HCT116 (cell line): Measurements from ENCODE around the gene SLC36A2. TPM values are rescaled to one million over a fixed set of nuclear protein-coding genes. Genes with fewer than 3 reads are reported as not detected.
"Not testable (repeated sequence)": the region's sequence is repeated elsewhere in the genome, so short reads cannot be mapped to it uniquely, and the experiment has no call there.

Experiments
- ATAC-seq: fragments of 200-7000 bp; cut with Tn5 transposase; 2 replicates; pipeline ENCODE4 v1.9.1; 2020; ENCODE audit warnings: mild to moderate bottlenecking, moderate library complexity
- BruUV-seq: library from RNA; stranded (reverse); fragments of 400-500 nt; replicated peaks from 2 replicates; lab custom pipeline; 2021; lab: Mats Ljungman, UMichigan
- CTCF ChIA-PET: fragments of 300-600 bp; sonication (Branson Sonifier 250); formaldehyde crosslinking; loops from one replicate; lab custom pipeline; 2021; ENCODE audit warnings: antibody characterized with exemption; lab: Charles Lee
- POLR2A ChIA-PET: fragments of 300-600, 350-600 bp; sonication (Branson Sonifier 250); formaldehyde crosslinking; loops from one replicate; lab custom pipeline; 2021; ENCODE audit warnings: antibody characterized with exemption; lab: Charles Lee
- RAD21 ChIA-PET, 2 experiments: fragments of 300-600 bp; sonication (Branson Sonifier 250); formaldehyde crosslinking; loops; one replicate each; lab custom pipeline; 2023; ENCODE audit warnings: low total read pairs in 2 of 2; ENCODE audit not compliant: uncharacterized antibody in 2 of 2, unreplicated experiment in 2 of 2, low non-redundant PET in 1 of 2; lab: Charles Lee
- DNase-seq: peaks from one replicate; pipeline ENCODE4 v3.0.0-alpha.2; 2010; ENCODE audit warnings: low read depth, low spot score
- H2AFZ ChIP-seq: fragments of 200-600 bp; shearing (Covaris generic), sonication (generic); 2 replicates; pipeline ENCODE4 v1.6.1; 2017; ENCODE audit warnings: low read depth, mixed run types, mixed read lengths, antibody characterized with exemption, low read length; ENCODE audit not compliant: poor library complexity, severe bottlenecking
- H3K27ac ChIP-seq: 2 replicates; pipeline ENCODE4 v1.5.1; 2012; ENCODE audit warnings: low read depth, low read length
- H3K27me3 ChIP-seq: fragments of 200-600 bp; sonication (generic); 2 replicates; pipeline ENCODE4 v1.6.1; 2016; ENCODE audit warnings: mixed run types, low read length, mixed read lengths; ENCODE audit not compliant: insufficient read depth
- H3K36me3 ChIP-seq, 2 experiments: fragments of 200-500 bp in 1 of 2; fragments of 200-600 bp in 1 of 2; sonication (Bioruptor generic) in 1 of 2; sonication (generic) in 1 of 2; 2 replicates each; pipeline versions ENCODE4 v1.5.1 to v1.6.1; 2014 to 2016; ENCODE audit warnings: low read length in 2 of 2, inconsistent platforms in 1 of 2, mixed read lengths in 1 of 2, mixed run types in 1 of 2; ENCODE audit not compliant: insufficient read depth in 2 of 2, control insufficient read depth in 1 of 2
- H3K4me1 ChIP-seq, 2 experiments: fragments of 200-600 bp in 1 of 2; sonication (generic) in 1 of 2; 2 replicates each; pipeline versions ENCODE4 v1.5.1 to v1.6.1; 2012 to 2017; ENCODE audit warnings: low read length in 2 of 2, inconsistent platforms in 1 of 2, mild to moderate bottlenecking in 1 of 2, mixed read lengths in 1 of 2, mixed run types in 1 of 2, moderate library complexity in 1 of 2; ENCODE audit not compliant: insufficient read depth in 2 of 2, control insufficient read depth in 1 of 2
- H3K4me2 ChIP-seq: fragments of 200-600 bp; sonication (generic); 2 replicates; pipeline ENCODE4 v1.6.1; 2017; ENCODE audit warnings: mixed run types, low read length, mixed read lengths
- H3K4me3 ChIP-seq, 2 experiments: fragments of 200-600 bp in 1 of 2; sonication (generic) in 1 of 2; replicated peaks in 1 of 2; 2 replicates each; pipeline ENCODE4 v1.5.1; 2011 to 2016; ENCODE audit warnings: low read length in 2 of 2, control low read depth in 1 of 2, low read depth in 1 of 2, mild to moderate bottlenecking in 1 of 2, mixed read lengths in 1 of 2, mixed run types in 1 of 2
- H3K79me2 ChIP-seq: fragments of 200-600 bp; sonication (generic); 2 replicates; pipeline ENCODE4 v1.6.1; 2017; ENCODE audit warnings: mild to moderate bottlenecking, mixed run types, low read length, moderate library complexity, mixed read lengths; ENCODE audit not compliant: insufficient read depth
- H3K9ac ChIP-seq: fragments of 200-600 bp; sonication (generic); 2 replicates; pipeline ENCODE4 v1.6.1; 2016; ENCODE audit warnings: low read length, mixed read lengths
- H3K9me2 ChIP-seq: fragments of 200-600 bp; sonication (generic), shearing (Covaris generic); 2 replicates; pipeline ENCODE4 v1.6.1; 2017; ENCODE audit warnings: mixed run types, mild to moderate bottlenecking, moderate library complexity; ENCODE audit not compliant: insufficient read depth
- H3K9me3 ChIP-seq, 2 experiments: fragments of 200-500 bp in 1 of 2; fragments of 200-600 bp in 1 of 2; sonication (Bioruptor generic) in 1 of 2; sonication (generic) in 1 of 2; 2 replicates each; pipeline ENCODE4 v1.6.1; 2014 to 2017; ENCODE audit warnings: low read length in 2 of 2, mixed read lengths in 2 of 2, inconsistent platforms in 1 of 2, low read depth in 1 of 2, mild to moderate bottlenecking in 1 of 2, mixed run types in 1 of 2, moderate library complexity in 1 of 2; ENCODE audit not compliant: control insufficient read depth in 1 of 2, insufficient read depth in 1 of 2
- H4K20me1 ChIP-seq: fragments of 200-600 bp; sonication (generic), shearing (Covaris generic); 2 replicates; pipeline ENCODE4 v1.6.1; 2017; ENCODE audit warnings: mixed run types, mild to moderate bottlenecking, moderate library complexity; ENCODE audit not compliant: insufficient read depth
- CBX3 ChIP-seq: IDR thresholded peaks from 2 replicates; pipeline ENCODE4 v1.6.1; 2012; ENCODE audit warnings: low read depth
- CEBPB ChIP-seq: IDR thresholded peaks from 2 replicates; pipeline ENCODE4 v1.6.1; 2012; ENCODE audit warnings: low read depth
- EGR1 ChIP-seq: IDR thresholded peaks from 2 replicates; pipeline ENCODE4 v1.6.1; 2012; ENCODE audit warnings: low read depth
- EZH2 ChIP-seq: fragments of 200-600 bp; sonication (generic); IDR thresholded peaks from 2 replicates; pipeline ENCODE4 v1.6.1; 2017; ENCODE audit warnings: antibody characterized with exemption, mixed run types
- POLR2A ChIP-seq: IDR thresholded peaks from 2 replicates; pipeline ENCODE4 v1.7.0; 2011; ENCODE audit warnings: borderline replicate concordance; ENCODE audit not compliant: insufficient read depth, insufficient read length; ENCODE audit errors: extremely low read depth
- POLR2AphosphoS5 ChIP-seq: IDR thresholded peaks from 2 replicates; pipeline ENCODE4 v1.6.1; 2011; ENCODE audit warnings: mild to moderate bottlenecking, low read depth, low read length, moderate library complexity
- RAD21 ChIP-seq: IDR thresholded peaks from 2 replicates; pipeline ENCODE4 v1.6.1; 2012; ENCODE audit warnings: low read depth, mild to moderate bottlenecking
- SP1 ChIP-seq: IDR thresholded peaks from 2 replicates; pipeline ENCODE4 v1.6.1; 2012; ENCODE audit warnings: low read depth
- SRF ChIP-seq: IDR thresholded peaks from 2 replicates; pipeline ENCODE4 v1.6.1; 2012; ENCODE audit warnings: low read depth
- TCF7L2 ChIP-seq: IDR thresholded peaks from 2 replicates; pipeline ENCODE4 v1.7.0; 2011; ENCODE audit warnings: borderline replicate concordance, inconsistent platforms; ENCODE audit not compliant: insufficient read depth, insufficient read length; ENCODE audit errors: extremely low read depth
- intact Hi-C: fragments of 100-400 bp; cut with micrococcal nuclease; formaldehyde crosslinking; loops from 2 replicates; pipeline ENCODE4 v1.10.0; 2022
- total RNA-seq: library from RNA; stranded (reverse); gene quantifications from one replicate; pipeline ENCODE4 v1.2.1, GENCODE V29; 2021; ENCODE audit not compliant: unreplicated experiment
- TF ChIP-seq, protein P1 (sequence below): IDR thresholded peaks from 2 replicates; pipeline ENCODE4 v1.6.1; 2012
- TF ChIP-seq, protein P2 (sequence below): IDR thresholded peaks from 2 replicates; pipeline ENCODE4 v1.6.1; 2012; ENCODE audit warnings: low read depth

The SLC36A2 gene
- total RNA-seq, 1 experiment from 2014 or later: not detected

DNA sequence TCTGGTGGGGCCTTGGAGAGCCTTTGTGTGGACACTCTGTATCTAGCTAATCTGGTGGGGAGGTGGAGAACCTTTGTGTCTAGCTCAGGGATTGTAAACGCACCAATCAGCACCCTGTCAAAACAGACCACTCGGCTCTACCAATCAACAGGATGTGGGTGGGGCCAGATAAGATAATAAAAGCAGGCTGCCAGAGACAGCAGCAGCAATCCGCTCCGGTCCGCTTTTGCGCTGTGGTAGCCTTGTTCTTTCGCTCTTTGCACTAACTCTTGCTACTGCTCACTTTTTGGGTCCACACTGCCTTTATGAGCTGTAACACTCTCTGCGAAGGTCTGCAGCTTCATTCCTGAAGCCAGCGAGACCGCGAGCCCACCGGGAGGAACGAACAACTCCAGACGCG lies 37.5 kb downstream of the SLC36A2 start:
- H3K4me3 ChIP-seq, POLR2A ChIA-PET, H2AFZ ChIP-seq, H3K9me3 ChIP-seq, H3K36me3 ChIP-seq, H3K4me2 ChIP-seq, H3K79me2 ChIP-seq, CTCF ChIA-PET, RAD21 ChIA-PET, H3K27me3 ChIP-seq, BruUV-seq, H3K4me1 ChIP-seq, H3K27ac ChIP-seq, ATAC-seq, H3K9me2 ChIP-seq, DNase-seq, H3K9ac ChIP-seq, H4K20me1 ChIP-seq: not testable (repeated sequence)
- intact Hi-C loops: loop anchor here (10.0 kb wide), 1 partner anchor 185 kb away; no protein-coding TSS in a partner anchor

DNA sequence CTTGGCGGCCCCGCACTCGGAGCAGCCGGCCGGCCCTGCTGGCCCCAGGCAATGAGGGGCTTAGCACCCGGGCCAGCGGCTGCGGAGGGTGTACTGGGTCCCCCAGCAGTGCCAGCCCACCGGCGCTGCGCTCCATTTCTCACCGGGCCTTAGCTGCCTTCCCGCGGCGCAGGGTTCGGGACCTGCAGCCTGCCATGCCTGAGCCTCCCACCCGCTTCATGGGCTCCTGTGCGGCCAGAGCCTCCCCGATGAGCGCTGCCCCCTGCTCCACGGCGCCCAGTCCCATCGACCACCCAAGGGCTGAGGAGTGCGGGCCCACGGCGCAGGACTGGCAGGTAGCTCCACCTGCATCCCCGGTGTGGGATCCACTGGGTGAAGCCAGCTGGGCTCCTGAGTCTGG lies 38.1 kb downstream of the SLC36A2 start:
- POLR2A ChIA-PET, CTCF ChIA-PET, H3K9me2 ChIP-seq: not testable (repeated sequence)

DNA sequence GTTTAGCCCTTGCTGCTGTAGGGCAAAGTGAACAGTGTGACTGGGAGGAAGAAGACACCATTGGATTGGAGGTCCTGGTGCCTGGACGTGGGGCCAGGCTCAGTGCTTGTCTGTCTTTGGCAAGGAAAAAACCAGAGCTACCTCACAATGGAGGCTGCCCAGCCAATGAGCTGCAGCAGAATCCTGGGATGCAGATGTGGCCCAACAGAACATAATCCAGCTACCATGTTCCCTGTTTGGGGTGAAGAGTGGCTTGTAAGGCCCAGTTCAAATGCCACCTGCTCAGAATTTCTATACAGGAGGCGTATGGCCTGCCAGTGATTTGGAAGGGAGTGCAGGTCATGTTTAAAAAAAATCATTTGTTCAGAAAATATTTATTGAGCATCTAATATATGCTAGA lies 43.7 kb downstream of the SLC36A2 start, which contains the start of gene SLC36A3:
TSS of gene SLC36A3 (minus strand) at position 101 of the 400 bp plus-strand sequence. CDS start 412 bp downstream, outside the sequence.
- Histone ChIP-seq H3K4me2 (no peak within 1 kb of the TSS), H3K27me3 (no peaks in the 10 kb centered on the region; the same call in none of the 2 replicates), H3K9me3 (no peaks in the 10 kb centered on the region), H3K36me3 (no peaks in the 10 kb centered on the region), H3K4me3 (no peak within 1 kb of the TSS), H3K79me2 (no peaks in the 10 kb centered on the region), H3K9me2 (no peaks in the 10 kb centered on the region), H3K9ac (no peak within 1 kb of the TSS), H3K27ac (no peak within 1 kb of the TSS), H3K4me1 (no peaks in the 10 kb centered on the region), H2AFZ (no peak within 1 kb of the TSS), H4K20me1 (no peaks in the 10 kb centered on the region)
- CTCF ChIA-PET: no interaction called here
- RAD21 ChIA-PET: no interaction called here
- intact Hi-C loops: no loop called here
- POLR2A ChIA-PET: no interaction called here
- TF ChIP-seq CEBPB: no peak
- TF ChIP-seq EGR1: no peak
- no peak for TF ChIP-seq RAD21
- no peak for TF ChIP-seq SRF
- TF ChIP-seq, protein P1, sequence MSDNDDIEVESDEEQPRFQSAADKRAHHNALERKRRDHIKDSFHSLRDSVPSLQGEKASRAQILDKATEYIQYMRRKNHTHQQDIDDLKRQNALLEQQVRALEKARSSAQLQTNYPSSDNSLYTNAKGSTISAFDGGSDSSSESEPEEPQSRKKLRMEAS: no peak
- no peak for TF ChIP-seq POLR2AphosphoS5
- no peak for TF ChIP-seq TCF7L2
- TF ChIP-seq SP1: no peak
- TF ChIP-seq CBX3: no peak
- TF ChIP-seq, protein P2, sequence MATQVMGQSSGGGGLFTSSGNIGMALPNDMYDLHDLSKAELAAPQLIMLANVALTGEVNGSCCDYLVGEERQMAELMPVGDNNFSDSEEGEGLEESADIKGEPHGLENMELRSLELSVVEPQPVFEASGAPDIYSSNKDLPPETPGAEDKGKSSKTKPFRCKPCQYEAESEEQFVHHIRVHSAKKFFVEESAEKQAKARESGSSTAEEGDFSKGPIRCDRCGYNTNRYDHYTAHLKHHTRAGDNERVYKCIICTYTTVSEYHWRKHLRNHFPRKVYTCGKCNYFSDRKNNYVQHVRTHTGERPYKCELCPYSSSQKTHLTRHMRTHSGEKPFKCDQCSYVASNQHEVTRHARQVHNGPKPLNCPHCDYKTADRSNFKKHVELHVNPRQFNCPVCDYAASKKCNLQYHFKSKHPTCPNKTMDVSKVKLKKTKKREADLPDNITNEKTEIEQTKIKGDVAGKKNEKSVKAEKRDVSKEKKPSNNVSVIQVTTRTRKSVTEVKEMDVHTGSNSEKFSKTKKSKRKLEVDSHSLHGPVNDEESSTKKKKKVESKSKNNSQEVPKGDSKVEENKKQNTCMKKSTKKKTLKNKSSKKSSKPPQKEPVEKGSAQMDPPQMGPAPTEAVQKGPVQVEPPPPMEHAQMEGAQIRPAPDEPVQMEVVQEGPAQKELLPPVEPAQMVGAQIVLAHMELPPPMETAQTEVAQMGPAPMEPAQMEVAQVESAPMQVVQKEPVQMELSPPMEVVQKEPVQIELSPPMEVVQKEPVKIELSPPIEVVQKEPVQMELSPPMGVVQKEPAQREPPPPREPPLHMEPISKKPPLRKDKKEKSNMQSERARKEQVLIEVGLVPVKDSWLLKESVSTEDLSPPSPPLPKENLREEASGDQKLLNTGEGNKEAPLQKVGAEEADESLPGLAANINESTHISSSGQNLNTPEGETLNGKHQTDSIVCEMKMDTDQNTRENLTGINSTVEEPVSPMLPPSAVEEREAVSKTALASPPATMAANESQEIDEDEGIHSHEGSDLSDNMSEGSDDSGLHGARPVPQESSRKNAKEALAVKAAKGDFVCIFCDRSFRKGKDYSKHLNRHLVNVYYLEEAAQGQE: no peak
- TF ChIP-seq POLR2A: no peak
- TF ChIP-seq EZH2: no peak
- no TSS peak for BruUV-seq
- ATAC-seq: no peak
- DNase-seq: no peak

More for the DNA sequence above, 38.1 kb downstream of the SLC36A2 start:
- H3K4me2 ChIP-seq, ATAC-seq, H3K36me3 ChIP-seq, H3K79me2 ChIP-seq, H2AFZ ChIP-seq, H3K9ac ChIP-seq, H4K20me1 ChIP-seq, H3K27ac ChIP-seq, RAD21 ChIA-PET, intact Hi-C loops, H3K27me3 ChIP-seq, H3K4me3 ChIP-seq, DNase-seq, H3K4me1 ChIP-seq, H3K9me3 ChIP-seq, BruUV-seq: not testable (repeated sequence)
